HG03045 (cell line): ENCODE data around the gene FLVCR2.
"Not testable (repeated sequence)": the region's sequence is repeated elsewhere in the genome, so short reads cannot be mapped to it uniquely, and the experiment has no call there.

Experiments
- ATAC-seq: cut with Tn5 transposase; IDR thresholded peaks from one replicate; pipeline ENCODE4 v1.9.1; 2021; ENCODE audit warnings: mild to moderate bottlenecking, moderate library complexity; ENCODE audit not compliant: unreplicated experiment

FLVCR2 gene

DNA sequence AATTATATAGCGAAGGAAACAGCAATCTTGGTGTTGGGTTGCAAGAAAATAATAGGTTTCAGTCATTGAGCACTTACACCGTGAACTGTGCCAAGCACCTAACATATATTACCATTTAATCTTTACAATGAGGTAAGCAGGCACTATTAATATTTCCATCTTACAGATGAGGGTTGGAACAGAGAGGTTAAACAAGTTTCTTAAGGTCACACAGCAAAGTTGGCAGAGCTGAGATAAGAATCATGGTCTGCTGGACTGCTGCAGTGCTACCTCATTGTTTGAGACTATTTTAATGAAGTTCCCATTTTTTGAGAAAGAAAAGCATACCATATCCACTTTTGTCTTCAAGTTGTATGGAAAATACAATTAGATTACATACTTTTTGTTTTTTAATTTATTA, 80.5 kb downstream of the FLVCR2 start:
- ATAC-seq = no peak

GRCh38 chr14:75660238-75660629, 81.8 kb downstream of the FLVCR2 start:
- no peak for ATAC-seq

DNA sequence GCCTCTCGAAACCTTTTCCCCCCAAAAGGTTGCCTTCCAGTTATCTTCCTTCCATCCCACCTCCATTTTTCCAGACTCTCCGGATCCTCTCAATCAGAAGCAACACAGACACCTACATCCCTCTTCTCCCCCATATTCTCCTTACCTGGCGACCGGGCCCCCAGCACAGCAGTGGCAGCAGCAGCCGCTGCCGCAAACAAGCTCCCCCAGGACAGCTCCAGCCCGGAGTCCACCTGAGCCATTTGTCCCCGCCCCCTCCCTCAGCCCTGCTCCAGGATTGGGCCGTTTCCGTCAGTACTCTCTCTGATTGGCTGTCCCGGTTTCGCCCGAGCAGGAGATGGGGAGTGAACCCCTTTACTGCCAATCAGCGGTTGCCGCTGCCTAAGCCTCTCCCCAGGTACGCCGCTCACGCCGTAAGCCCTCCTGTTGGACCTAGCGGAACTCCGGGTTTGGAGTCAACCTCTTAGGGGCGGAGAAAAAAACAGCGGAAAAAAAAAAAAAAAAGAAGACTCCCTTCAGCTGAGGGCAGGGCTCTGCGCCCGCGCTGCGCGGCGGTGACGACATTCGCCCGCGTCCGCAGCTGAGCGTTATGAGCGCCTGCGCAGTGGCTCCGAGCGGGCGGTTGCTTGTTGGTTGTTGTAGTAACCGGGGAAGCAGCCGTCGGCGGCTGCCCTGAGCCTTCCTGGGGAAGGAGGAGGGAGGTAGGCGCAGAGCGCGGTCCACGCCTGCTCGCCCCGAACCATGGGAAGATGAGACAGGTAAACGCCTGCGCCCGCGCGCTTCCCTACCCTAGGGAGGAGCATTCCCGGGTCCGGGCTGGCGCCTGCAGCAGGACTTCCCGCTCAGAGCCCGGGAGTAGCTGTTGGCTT, 82.4 kb downstream of the FLVCR2 start, which contains the start of the genes ERG28 and TTLL5:
Gene ERG28, minus strand, starts transcription at position 247 of the 869 bp plus-strand sequence. CDS start 3,374 bp downstream, outside the sequence.
Gene TTLL5, plus strand, starts transcription at position 617 of the 869 bp plus-strand sequence. CDS start 1,904 bp downstream, outside the sequence.
- ATAC-seq = peak; percentile 99

DNA sequence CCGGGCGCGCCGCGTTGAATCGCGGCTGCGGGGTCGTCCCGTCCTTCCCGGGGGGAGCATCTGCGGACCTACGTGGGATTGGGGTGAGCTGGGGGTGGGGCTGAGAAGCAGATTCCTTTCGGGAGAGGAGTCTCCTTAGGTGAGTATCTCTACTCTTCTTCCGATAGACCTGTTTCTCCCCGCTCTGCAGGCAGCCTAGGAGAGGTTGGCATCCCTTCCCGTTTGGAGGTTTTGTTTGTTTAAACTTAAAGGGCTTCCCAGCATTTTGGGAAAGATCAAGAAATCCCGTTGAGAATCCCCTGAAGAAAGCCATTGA, 83.0 kb downstream of the FLVCR2 start:
- ATAC-seq = no peak

DNA sequence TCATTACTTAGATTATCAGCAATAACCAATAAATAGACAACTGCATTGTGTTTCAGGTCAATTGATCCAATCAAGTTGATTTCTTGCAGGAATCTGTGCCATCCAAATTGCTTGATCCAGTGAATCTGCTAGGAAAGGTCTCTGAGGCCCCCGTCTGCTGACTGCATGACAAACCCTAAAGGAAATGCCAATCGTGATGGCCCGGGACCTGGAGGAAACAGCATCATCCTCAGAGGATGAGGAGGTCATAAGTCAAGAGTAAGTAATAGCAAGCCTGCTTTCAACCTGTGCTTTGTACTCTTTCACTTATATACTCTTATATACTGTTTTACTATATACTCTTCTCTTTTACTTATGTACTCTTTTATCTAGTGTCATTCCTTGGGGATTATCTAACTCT, 84.5 kb downstream of the FLVCR2 start:
- ATAC-seq = no peak

DNA sequence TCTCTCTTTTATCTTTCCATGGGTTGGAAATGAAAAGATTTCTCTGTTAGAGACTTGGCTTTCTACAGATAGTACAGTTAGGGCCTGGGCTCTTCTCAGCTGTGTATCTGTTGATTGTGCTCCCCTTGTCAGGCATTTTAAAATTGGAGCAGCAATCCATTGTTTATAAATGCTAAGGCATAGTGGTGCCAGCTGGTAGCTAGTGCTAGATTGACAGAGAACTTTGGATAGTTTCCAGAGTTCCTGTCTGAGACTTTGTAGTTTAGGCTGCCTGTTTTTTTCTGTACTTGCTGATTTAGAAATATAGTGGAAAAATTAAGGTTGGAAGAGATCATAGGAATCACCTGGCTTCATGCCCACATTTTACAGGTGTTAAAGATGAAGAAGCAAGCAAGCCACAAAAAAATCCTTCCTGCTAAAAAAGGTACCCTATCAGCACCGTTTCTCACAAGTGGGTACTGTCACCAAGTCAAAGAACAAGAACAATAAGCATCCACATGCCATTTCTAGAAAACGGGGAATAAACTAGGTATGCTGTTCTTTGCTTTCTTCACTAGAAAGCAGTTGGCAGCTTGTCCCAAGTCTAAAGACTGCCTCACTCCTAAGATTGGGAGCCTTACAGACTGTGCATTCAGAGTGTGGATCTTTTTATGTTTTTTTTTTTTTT, 88.8 kb downstream of the FLVCR2 start:
- no peak for ATAC-seq

DNA sequence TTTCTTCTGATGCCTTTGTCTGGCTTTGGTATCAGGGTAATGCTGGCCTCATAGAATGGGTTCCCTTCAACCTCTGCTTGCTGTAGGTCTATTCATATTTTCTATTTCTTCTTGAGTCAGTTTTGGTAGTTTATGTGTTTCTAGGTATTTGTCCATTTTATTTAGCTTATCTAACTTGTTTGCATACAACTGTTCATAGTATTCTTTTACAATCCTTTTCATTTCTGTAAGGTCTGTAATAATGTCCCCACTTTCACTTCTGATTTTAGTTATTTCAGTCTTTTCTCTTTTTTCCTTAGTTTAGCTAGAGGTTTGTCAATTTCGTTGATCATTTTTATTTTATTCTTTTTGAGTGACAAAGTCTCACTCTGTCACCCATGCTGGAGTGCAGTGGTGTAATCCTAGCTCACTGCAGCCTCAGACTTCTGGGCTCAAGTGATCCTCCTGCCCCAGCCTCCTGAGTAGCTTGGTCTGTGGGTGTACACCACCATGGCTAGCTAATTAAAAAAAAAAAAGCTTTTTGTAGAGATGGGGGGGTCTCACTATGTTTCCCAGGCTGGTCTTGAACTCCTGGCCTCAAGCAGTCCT, 94.3 kb downstream of the FLVCR2 start:
- ATAC-seq = no peak

- no peak for ATAC-seq
Observed at GRCh38 chr14:75673345-75674035, 95.1 kb downstream of the FLVCR2 start.

DNA sequence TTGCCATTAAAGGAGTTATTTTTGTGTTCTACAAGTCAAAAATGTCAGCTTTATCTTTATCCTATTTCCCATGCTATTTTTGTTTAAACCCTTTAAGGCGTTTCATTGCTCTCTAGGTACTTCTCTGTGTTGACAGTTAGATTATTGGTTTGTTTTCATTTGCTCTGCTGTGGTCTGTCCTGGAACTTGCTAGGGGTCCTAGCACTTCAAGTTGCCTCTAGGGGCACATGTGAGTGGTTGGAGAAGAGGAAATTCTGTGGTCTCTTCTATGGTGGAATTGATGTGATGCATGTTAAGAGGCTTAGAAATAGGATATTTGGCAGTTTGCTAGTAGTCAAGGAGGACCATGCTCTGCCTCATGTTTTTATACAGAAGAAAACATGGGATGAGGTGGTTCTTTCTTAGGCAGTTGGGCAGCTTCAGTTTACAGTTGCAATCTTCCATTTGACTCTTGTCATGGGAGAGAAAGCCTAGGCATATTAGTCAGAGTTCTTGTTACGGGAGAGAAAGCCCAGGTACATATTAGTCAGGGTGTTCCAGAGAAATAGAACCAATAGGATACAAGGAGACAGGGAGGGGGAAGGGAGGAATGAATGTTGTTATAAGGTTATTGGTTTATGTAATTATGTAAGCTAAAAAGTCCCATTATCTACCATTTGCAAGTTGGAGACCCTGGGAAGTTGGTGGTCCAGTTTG, 97.0 kb downstream of the FLVCR2 start:
- no peak for ATAC-seq

DNA sequence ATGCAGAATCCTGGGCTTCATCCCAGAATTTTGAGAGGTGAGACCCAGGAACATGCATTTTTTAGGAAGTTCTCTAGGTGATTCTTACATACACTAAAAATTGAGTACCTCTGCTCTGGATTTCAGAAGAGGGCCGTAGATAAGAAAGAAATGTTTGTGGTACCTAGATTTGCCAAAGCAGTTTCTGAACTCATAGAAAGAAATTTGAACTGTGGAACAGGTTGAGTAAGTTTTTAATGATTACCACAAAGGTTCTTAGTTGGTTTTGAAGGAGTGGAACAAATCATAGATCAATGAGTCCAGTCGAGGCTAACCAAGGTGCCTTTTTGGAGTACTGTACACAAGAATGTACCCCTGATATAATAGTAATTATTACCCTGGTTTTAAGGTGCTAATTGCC, 107.5 kb downstream of the FLVCR2 start:
- ATAC-seq = no peak

GRCh38 chr14:75689012-75689411, 110.6 kb downstream of the FLVCR2 start:
- no peak for ATAC-seq

GRCh38 chr14:75690010-75690409, 111.6 kb downstream of the FLVCR2 start:
- ATAC-seq = no peak

DNA sequence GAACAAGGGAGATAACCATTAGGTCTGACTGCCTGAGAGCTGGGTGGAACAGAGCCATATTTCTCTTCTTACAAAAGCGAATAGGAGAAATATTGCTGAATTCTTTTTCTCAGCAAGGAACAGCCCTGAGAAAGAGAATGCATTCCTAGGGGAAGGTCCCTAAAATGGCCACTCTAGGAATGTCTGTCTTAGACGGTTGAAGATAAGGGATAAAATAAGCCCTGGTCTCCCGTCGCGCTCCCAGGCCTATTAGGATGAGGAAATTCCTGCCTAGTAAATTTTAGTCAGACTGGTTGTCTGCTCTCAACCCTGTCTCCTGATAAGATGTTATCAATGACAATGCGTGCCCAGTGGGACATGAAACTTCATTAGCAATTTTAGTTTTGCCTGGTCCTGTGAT, 116.6 kb downstream of the FLVCR2 start:
- not testable (repeated sequence) for ATAC-seq

DNA sequence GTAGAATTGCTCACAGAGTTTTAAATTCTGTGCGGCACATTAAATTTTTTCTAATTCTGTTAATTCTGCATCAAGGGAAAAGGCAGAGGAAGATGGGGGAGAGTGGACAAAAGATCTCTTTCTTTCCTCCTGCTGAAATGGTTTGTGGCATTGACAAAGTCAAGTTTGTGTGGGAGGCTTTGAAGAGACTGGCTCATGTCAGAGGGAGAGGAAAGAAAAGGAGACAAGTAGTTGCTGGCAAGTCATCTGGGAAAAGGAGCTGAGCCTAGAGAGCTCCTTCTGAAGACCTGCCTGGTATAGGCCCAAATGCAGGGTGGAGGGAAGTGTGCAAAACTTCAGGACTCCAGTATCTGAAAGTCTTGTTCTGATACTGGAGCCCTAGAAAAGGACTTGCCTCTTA, 119.0 kb downstream of the FLVCR2 start:
- no peak for ATAC-seq
